GM21737 (cell line): ENCODE results near the gene HK2.

Experiments
- ATAC-seq: cut with Tn5 transposase; IDR thresholded peaks from one replicate; pipeline ENCODE4 v1.9.1; 2021; ENCODE audit warnings: mild to moderate bottlenecking, moderate library complexity; ENCODE audit not compliant: unreplicated experiment

Gene HK2

GRCh38 chr2:74930811-74931486, 97.0 kb downstream of the HK2 start:
- ATAC-seq, result no peak

- no peak for ATAC-seq
These were observed 98.0 kb downstream of the HK2 start for GRCh38 chr2:74931940-74932339.

GRCh38 chr2:74935975-74936391, 102.1 kb downstream of the HK2 start:
- no peak for ATAC-seq

- no peak for ATAC-seq
These were observed 103.4 kb downstream of the HK2 start for GRCh38 chr2:74937221-74937880.

- no peak for ATAC-seq
These were observed 104.3 kb downstream of the HK2 start for GRCh38 chr2:74938264-74938663.

- ATAC-seq, result no peak
These were observed 106.2 kb downstream of the HK2 start for GRCh38 chr2:74939919-74940812.

- ATAC-seq, result no peak
These were observed 107.4 kb downstream of the HK2 start for GRCh38 chr2:74941284-74941683.

GRCh38 chr2:74942263-74942662, 108.3 kb downstream of the HK2 start:
- no peak for ATAC-seq
